ENCODE results near the gene CD3G.

- no peak for TF ChIP-seq CTCF (IDR thresholded peaks at IDR 0.05)
- no peak for TF ChIP-seq REST (IDR thresholded peaks at IDR 0.05; ENCODE audit: insufficient read depth in 1 of 2, low read depth in 2 of 2, low read length in 1 of 2)
- TF ChIP-seq POLR2AphosphoS5 (IDR thresholded peaks at IDR 0.05; ENCODE audit: low read depth, low read length): no peak
- no peak for TF ChIP-seq TCF7L2 (IDR thresholded peaks at IDR 0.05; ENCODE audit: low read depth, low read length)
- no peak for TF ChIP-seq SIN3A (IDR thresholded peaks at IDR 0.05; ENCODE audit: borderline replicate concordance, insufficient read depth, low read depth, low read length)
These were observed 29.1 kb upstream of the CD3G start for GRCh38 chr11:118314988-118315411.
